ENCODE measurements around the gene KLK7. TPM values are rescaled to one million over a fixed set of nuclear protein-coding genes. Genes with fewer than 3 reads are reported as not detected.

Gene KLK7
- total and polyA plus RNA-seq, 12 donors, result 0.04 TPM; not detected in 11

DNA sequence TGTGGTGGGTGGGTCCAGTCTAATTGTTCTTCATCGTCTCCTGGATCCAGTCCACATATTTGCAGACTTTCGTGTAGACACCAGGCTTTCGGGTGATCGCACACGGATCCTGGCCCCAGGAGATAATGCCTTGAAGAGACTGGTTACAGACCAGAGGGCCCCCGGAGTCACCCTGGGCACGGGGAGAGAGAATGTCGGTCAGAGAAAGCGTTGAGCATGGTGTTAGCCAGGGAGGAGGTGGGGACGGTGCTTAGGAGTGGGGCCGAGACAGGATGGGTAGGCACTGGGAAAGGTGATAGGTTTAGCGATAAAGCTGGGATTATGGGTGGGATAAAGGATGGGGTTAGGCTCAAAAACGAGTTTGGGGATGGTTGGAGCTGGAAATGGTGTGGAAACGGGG is 38.8 kb upstream of the KLK7 start:
- intact Hi-C loops (cut with DNase I), result loop anchor here in 7 of 10 donors (1.0 to 10.0 kb wide), 6 partner anchors 73 to 152 kb away; no protein-coding TSS in a partner anchor
- H3K4me3 ChIP-seq, result no peak overlapping the region
- no peaks in the 10 kb centered on the region for H3K9me3 ChIP-seq
- peaks cover 0 to 37% (median 24%) of the 10 kb centered on the region in 9 donors for H3K4me1 ChIP-seq
- no peak for DNase-seq
- H3K36me3 ChIP-seq, result no peaks in the 10 kb centered on the region
- ATAC-seq, result no peak
- 61 to 65% methylated on average over 14 of the region's 14 CpGs for WGBS, 2 donors
- H3K27ac ChIP-seq, result no peak overlapping the region
- peaks cover 16 to 78% (median 59%) of the 10 kb centered on the region in 7 donors for H3K27me3 ChIP-seq
- TF ChIP-seq, protein P1, sequence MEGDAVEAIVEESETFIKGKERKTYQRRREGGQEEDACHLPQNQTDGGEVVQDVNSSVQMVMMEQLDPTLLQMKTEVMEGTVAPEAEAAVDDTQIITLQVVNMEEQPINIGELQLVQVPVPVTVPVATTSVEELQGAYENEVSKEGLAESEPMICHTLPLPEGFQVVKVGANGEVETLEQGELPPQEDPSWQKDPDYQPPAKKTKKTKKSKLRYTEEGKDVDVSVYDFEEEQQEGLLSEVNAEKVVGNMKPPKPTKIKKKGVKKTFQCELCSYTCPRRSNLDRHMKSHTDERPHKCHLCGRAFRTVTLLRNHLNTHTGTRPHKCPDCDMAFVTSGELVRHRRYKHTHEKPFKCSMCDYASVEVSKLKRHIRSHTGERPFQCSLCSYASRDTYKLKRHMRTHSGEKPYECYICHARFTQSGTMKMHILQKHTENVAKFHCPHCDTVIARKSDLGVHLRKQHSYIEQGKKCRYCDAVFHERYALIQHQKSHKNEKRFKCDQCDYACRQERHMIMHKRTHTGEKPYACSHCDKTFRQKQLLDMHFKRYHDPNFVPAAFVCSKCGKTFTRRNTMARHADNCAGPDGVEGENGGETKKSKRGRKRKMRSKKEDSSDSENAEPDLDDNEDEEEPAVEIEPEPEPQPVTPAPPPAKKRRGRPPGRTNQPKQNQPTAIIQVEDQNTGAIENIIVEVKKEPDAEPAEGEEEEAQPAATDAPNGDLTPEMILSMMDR (IDR thresholded peaks at IDR 0.05), result no peak

DNA sequence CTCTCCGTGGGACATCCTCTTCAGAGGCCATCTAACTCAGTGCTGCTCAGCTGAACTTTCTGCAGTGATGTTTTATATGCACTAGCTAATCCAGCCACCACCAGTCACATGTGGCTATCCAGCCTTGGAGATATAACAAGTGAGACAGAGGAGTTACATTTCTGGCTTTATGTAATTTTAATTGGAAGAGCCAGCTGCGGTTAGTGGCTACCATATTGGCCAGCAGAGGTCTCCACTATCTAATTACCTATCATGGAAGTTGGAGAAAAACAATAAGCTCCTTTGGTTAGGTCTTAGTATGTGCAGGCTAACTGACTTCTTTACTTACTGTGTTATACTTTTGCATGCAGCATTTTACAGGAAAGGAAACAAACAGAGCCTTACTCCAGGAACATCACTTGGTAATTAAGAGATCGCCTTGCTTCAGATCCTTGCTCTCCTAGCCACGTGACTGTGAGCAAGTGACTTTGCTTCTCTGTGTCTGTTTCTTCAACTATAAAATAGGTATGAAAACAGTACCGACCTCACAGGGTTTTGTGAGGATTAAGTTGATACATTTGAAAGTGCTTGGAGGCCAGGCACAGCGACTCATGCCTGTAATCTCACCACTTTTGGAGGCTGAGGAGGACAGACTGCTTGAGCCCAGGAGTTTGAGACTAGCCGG is 37.4 kb upstream of the KLK7 start:
- Histone ChIP-seq H3K4me1 (peaks cover 0 to 40% (median 32%) of the 10 kb centered on the region in 9 donors), H3K27ac (peak overlapping the region in 1 of 10 donors; percentile 14), H3K9me3 (no peaks in the 10 kb centered on the region), H3K27me3 (peaks cover 23 to 80% (median 67%) of the 10 kb centered on the region in 7 donors), H3K36me3 (no peaks in the 10 kb centered on the region), H3K4me3 (no peak overlapping the region)
- 36 to 37% methylated on average over 7 of the region's 7 CpGs for WGBS, 2 donors
- DNase-seq, result peak in 1 of 2 donors; percentile 13
- intact Hi-C loops (cut with DNase I), result loop anchor here (1.0 to 10.0 kb wide), 8 partner anchors 74 to 154 kb away; no protein-coding TSS in a partner anchor
- TF ChIP-seq, protein P1 (IDR thresholded peaks at IDR 0.05), result peak; percentile 44 to 80 (median 71)
- peak in 7 of 8 donors; percentile 16 to 59 (median 46) for ATAC-seq

DNA sequence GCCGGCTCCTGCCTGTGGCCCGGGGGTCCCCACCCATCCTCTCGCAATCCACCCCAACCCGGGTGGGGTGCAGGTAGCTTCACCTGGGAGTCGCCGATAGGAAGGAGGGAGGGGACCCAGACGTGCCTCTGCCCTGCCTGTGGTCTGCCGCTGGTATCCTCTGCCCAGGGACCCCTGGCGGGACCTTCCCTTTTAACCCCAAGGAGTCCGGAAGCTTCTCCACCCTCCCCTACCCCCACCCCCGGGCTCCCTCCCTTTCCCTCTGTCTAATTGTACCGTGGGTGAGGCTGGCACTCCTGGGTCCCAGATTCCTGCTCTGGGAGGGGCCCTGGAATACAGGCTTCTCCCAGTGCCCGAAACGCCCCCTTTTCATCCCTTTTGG is 35.8 kb upstream of the KLK7 start, which contains the start of gene KLK10:
Gene KLK10, minus strand, starts transcription at position 166 of the 382 bp plus-strand sequence. CDS start 579 bp downstream, outside the sequence.
- DNase-seq (no peak), ATAC-seq (peak in 1 of 8 donors; percentile 9)
- Histone ChIP-seq H3K36me3 (no peaks in the 10 kb centered on the region), H3K4me1 (peaks cover 0 to 37% (median 28%) of the 10 kb centered on the region in 9 donors), H3K9me3 (no peaks in the 10 kb centered on the region), H3K4me3 (peak within 1 kb of the TSS; percentile 8 to 60 (median 41)), H3K27ac (no peak within 1 kb of the TSS), H3K27me3 (peaks cover 23 to 80% (median 68%) of the 10 kb centered on the region in 7 donors)
- 2 to 5% methylated on average over 13 to 14 of the region's 14 CpGs for WGBS, 2 donors
- intact Hi-C loops (cut with DNase I), result loop anchor here in 3 of 10 donors (5.0 to 10.0 kb wide), 2 partner anchors 85 to 153 kb away; no protein-coding TSS in a partner anchor
- TF ChIP-seq, protein P1 (IDR thresholded peaks at IDR 0.05), result no peak

DNA sequence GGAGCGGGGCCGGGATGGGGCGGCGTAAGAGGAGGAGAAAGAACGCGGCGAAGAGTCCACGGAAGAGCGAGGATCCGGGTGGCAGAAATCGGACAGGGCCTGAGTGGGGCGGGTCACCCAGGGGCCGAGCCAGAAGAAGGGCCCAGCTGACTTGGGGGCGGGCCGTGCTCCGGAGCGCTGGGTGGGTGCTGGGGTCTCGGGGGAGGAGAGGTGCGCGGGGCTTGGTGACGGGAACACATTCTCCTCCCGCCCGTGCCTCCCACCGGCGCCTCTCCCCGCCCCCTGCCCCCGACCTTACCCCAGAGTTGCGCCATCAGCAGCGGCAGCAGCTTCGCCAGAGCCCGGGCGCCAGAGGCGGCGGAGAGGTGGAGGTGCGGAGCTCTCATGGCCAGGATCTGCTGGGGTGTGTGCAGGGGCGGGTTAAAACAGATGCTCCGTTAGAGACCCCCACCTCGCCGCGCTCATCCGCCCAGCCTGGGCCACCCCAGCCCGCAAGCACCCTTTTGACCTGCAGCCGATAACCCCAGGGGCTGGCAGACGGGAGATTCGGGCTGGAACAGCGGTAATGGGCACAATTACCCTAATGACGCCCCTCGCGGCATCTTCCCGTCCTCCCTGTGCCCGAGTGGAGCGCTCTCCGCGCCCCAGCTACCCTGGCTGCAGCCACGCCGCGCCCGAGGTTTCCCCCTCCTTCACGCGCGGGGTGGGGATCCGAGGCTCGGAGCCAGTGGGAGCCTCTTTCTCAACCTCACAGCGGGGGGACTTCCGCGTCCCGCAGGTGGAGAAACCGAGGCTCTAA is 35.2 kb upstream of the KLK7 start:
- Histone ChIP-seq H3K4me3 (peak overlapping the region; percentile 8 to 60 (median 41)), H3K27ac (no peak overlapping the region), H3K9me3 (no peaks in the 10 kb centered on the region), H3K36me3 (no peaks in the 10 kb centered on the region), H3K4me1 (peaks cover 0 to 37% (median 28%) of the 10 kb centered on the region in 9 donors), H3K27me3 (peaks cover 23 to 80% (median 68%) of the 10 kb centered on the region in 7 donors)
- intact Hi-C loops (cut with DNase I), result loop anchor here in 3 of 10 donors (5.0 to 10.0 kb wide), 2 partner anchors 84 to 153 kb away; no protein-coding TSS in a partner anchor
- TF ChIP-seq, protein P1 (IDR thresholded peaks at IDR 0.05), result no peak
- 1 to 2% methylated on average over 54 to 68 of the region's 68 CpGs for WGBS, 2 donors
- ATAC-seq (peak in 4 of 8 donors; percentile 20 to 54 (median 32)), DNase-seq (peak in 1 of 2 donors; percentile 39)

Data from heart right ventricle (tissue), 16 donors.